Activated CD4-positive, CD25-positive, alpha-beta regulatory T cell (primary cell): ENCODE measurements around the gene NPAS2.

Experiments used
- DNase-seq, 4 experiments: peaks; one replicate each; lab custom pipeline; 2025; lab: John Stamatoyannopoulos, UW

Gene NPAS2

DNA sequence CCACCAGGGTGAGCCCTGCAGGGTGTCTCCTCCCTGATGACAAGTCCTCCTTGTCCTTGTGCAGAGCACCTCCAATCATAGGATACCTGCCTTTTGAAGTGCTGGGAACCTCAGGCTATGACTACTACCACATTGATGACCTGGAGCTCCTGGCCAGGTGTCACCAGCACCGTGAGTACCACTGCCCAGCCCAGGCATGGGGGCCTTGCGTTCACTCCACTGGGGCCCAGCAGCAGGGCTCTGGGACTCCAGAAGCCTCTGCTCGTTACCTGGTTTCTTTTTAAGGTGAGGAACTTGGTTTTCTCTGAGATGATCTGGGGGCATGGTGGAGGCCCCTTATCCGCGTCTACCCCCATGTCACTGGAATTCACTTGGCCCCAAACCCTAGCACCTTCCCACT, 145.7 kb downstream of the NPAS2 start:
- no peak for DNase-seq

DNA sequence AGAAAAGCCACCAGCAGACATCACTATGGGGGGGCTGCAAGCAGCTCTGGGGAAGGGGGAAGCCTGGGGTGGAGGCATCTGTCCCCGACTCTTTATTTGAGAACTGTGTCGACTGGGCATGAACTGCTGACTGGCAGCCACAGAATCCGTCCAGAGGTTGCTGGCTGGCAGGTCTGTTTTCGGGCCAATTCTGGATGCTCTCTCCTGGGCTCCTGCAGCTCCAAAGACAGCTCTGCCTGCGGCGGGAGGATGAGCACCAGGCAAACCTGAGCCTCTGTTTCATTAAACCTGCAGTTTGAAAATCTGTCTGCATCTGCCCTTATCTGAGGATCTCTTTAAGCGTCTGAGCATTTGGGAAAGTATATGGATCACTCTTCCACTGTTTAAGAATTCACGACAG, 147.8 kb downstream of the NPAS2 start:
- no peak for DNase-seq

DNA sequence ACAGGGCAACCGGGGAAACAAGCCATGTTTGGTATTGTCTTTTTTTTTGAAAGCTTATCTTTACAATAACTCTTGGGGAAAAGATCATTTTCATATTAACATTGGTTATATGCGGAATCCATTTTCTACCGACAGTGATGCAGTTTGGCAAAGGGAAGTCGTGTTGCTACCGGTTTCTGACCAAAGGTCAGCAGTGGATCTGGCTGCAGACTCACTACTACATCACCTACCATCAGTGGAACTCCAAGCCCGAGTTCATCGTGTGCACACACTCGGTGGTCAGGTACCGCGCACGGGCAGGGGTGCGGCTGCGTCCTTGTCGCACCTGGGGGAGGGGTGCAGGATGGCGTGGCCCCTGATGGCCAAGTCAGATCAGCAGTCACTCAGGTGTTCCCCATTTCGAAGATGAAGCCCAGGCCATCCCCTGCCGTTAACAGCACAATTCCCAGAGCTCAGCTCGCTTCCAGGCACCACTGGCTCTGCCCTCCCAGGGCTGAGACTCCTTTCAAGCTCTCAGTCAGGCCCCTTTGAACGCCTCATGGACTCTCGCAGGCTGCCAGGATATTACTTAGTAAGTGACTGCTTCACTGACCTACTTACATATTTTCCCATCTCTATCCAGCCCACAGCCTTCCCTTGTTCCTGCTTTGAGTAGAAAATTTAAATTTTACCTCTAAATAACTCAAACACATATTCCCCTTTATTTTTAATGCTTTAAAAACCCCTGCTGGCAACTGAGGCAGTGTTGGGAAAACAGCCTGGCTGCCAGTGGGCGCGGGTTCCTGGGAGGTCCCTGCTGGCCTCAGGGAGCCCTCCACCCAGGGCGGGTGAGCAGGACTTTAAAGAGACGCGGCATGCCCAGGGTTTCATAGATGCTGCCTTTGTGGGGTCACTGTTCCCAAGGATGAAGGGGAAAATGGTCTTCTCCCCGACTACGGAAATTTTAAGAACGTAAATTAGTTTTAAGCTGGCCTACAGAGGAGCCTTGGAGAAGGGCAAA, 148.5 kb downstream of the NPAS2 start:
- no peak for DNase-seq

DNA sequence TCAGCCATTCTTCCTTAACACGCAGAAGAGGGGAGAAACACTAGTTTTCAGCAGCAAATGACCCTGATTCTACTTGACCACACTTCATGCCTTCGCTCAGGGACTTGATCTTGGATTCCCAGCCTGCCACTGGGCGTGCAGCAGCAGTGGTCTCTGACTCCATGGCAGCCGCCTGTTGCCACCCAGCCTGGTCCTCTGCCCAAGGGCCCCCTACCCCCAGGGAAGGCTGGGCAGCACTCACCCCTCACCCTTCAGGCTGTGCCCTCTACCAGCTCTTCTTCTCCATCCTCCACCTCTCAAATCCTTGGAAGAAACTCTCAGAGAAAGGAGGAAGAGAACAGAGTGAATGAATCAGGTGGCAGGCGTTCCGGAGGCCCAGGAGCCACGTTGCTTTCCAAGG, 150.1 kb downstream of the NPAS2 start:
- DNase-seq = no peak

DNA sequence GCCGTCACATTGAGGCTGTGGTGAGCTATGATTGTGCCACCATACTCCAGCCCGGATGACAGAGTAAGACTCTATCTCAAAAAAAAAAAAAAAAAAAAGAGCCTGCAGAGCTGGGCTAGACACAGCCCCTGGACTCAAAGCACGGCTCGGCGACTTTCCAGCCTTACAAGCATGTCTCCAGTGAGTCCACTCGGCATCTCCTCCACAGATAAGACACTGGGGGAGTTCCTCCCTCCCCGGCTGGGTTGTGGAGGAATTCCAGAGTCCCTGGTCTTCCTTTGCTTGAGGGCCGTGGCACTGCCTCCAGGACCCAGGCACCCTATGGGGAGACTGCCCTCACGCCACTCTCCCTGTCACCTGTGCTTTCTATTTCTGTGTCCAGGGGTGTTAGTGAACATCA, 151.3 kb downstream of the NPAS2 start:
- no peak for DNase-seq

DNA sequence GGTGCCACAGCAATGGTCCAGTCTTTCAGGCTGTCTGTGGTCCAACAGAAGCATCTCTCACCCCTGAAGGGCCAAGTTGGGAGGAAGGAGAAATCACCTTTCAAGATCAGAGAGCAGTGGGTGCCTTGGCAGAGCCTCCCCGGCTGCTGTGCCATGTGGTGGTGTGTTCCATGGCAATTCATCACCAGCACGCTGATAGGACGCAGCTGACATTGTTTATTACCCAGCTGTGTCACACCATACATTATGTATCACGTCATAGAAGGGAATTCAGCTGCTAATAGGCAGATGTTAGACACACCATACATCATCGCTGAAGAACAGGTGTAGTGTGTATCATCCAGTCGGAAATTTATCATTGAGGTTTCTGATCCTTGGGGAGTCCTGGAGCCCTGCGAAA, 152.5 kb downstream of the NPAS2 start:
- no peak for DNase-seq

DNA sequence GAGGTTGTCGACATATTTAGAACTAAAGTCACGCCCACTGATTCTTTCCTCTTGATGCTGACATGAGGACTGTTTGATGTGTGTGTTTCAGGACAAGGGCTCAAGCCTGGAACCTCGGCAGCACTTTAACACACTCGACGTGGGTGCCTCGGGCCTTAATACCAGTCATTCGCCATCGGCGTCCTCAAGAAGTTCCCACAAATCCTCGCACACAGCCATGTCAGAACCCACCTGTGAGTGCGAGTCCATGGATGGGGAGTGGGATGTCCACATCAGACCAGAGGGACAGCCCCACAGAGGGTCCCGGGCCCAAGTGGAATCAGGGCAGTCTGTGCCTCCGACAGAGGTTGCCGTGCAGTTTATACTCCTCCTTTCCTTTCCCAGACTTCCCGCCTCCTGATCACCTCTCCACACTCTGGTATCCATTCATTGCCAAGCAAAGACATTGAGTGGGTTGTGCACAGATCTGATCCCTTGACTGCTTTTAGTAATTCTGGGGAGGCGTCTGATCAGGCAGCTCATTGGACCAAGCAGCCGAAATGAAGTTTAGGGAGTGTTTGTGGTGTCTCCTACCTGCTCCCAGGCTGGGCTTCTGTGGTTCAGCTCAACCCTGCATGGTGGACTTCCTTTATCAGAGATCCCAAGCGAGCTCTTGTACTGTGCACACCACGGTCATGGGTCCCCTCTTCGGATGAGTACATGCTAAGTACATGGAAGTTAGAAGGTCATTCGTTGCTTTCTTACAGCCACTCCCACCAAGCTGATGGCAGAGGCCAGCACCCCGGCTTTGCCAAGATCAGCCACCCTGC, 155.0 kb downstream of the NPAS2 start:
- DNase-seq = no peak

DNA sequence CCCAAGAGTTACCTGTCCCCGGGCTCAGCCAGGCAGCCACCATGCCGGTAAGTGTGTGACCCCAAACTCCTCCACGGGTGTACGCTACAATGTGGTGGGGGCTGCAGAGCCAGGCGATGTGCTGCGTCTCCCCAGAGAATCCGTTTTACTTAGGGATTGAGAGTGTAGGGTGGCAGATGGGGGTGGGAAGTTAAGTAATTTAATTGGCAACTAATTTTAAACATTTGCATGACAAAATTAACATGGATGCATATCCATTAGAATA, 155.5 kb downstream of the NPAS2 start:
- no peak for DNase-seq

DNA sequence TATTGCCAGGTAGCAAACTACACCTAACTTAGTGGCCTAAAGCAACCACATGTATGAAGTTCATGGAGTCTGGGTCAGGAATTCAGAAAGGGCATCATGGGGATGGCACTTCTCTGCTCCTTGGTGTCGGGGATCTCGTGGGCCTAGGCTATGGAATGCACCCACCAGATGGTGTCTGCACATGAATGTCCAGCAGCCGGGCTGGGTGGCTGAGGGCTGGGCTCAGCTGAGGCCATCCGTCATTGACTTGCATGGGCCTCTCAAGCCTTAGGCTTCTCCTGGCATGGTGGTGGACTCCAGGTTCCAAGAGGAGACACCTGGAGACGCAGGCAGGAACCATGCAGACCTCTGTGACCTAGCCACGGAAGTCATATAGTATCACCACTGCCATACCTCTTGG, 156.1 kb downstream of the NPAS2 start:
- DNase-seq = no peak

DNA sequence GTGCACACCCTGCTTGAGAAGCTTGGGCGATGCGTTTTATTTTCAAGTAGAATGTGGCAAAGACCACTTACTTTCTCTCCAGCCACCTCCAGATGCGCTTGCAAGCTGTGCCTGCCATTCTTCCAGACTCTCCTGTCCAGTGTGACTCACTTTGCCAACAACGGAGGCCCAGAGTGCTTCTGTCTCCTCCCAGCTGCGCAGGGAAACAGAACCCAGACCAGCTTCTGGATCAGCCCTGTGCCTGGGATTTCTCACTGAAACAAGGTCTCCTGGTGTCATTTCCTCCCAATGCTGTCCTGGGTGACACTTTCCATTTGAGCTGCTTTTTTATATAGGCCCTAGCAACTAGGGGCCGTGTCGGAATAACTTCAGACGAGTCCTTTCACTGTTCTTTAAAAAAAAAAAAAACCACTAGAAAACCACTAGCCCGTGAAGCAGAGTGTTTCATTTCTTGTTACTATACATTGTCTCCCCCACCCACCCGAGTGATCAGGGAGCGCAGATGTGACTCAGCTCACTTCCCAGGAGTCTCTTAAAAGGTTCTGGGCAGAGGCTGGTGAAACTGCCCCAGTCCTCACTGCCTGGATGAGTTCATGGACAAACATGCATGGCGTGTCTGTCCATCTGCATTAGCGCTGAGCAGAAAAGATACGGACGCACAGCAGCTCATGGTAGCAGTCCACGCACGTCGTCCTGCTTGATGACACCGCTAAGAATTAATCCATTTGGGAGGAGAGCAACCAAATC, 156.9 kb downstream of the NPAS2 start:
- no peak for DNase-seq

DNA sequence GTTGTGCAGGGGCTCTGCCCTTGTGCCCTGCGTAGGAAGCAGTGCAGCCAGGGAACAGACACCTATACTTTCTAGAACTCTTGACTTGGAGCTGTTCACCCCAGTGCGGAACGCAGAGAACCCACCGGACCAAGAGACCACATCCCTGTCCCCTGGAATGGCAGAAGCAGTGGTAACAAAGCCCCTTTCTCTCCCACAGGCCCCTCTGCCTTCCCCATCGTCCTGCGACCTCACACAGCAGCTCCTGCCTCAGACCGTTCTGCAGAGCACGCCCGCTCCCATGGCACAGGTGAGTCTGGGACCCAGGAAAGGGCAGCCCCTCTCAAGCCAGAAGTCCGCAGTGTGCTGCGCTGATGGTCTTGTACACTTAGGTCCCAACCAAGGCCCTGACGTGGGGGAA, 157.6 kb downstream of the NPAS2 start:
- DNase-seq = no peak

DNA sequence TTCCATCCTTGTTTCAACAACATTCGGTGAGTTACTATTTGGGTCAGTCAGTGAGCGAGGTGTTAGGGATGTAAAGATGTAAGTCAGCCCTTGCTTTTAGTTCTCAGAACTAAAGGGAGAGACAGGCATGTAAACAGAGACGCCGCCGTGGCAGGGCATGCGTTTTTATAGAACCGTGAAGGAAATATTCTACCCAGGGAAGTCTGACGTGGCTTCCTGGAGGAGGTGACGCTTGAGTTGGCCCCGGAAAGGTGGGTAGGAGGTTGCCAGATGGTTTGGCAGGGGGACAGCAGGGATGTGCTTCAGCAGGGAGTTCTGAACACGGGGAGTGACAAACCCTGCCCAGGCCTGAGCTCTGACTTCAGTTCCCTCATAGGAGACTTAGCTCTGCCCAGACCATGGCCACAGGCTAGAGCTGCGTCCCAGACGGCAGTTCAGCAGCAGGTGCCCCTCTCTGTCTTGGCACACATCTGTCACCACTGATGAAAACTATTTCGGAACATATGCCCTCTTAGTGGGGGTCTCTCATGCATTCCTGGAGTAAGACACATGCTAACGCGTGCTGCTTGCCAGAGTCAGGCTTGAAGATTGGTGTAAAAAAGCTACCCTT, 158.7 kb downstream of the NPAS2 start:
- DNase-seq = no peak

DNA sequence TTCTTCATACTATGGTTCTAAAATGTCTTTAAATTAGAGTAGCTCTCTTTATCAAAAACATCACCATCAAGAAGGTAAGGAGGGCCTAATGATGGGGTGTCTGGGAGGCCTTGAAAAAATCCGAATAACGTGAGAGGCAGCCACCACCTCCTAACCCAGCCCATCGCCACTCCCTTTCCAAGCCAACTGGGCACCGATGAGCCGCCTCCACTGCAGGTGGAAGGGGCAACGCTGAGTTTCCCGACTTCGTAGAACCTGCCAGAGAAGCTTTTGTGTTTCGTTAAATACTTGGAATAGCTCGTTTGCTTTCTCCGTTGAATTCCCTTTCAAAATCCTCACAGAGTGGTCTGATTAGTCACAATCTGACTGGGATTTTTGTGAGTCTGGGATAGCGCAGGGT, 160.1 kb downstream of the NPAS2 start:
- no peak for DNase-seq

DNA sequence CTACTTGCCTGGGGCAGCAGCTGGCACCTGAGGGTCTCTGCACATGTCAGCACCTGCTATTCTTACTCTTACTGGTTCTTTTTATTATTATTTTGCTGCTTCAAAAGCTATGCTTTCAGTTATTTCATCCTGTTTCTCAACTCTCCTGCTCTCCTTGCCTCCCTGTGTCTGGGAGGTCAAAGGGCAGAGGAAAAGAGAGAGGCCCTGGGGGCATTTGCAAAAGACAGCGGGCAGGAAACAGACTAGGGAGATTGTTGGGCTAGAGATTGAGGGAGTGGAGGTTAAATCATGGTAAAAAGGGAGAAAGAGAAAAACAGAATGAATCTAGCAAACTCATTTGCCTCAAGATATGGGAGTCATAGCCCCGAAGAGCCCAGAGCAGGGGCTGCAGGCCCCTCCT, 161.1 kb downstream of the NPAS2 start:
- no peak for DNase-seq

DNA sequence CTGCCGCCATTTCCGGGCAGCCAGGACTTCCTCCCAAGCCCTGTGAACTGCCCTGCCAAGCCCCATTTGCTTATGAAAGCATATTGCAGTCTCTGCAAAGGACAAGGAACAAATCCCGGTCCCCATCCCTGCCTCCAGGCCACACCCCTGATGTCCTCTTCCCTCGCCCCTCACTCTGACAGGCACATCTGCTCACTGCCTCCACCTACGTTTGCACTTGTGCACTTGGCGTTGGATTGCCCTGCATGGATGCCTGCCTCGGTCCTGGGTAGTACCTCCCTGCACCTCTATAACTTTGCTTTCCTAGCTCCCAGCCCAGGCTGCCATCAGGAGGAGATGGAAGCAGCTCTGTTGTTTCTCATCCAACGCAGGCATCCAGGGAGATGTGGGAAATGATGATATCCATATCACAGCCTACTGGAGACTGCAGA, 162.5 kb downstream of the NPAS2 start:
- DNase-seq = no peak

DNA sequence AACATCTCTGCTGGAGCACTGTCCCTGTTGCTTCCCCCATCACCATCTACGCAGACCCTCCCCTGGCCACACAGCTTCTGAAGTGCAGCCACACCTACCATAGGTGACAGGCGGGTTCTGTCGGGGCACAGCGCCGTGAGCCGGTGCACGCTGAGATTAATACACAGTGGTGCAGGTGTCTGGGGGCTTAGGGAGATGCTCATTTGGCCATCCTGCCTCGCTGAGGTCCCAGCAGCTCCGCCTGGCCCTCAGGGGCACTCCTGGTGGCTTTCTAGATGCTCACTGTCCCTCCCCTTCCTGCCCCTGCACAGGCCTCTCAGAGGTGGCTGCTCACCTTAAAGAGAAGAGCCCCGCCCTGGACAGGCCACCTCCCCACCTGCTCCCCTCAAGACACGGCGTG, 163.3 kb downstream of the NPAS2 start:
- DNase-seq = no peak

DNA sequence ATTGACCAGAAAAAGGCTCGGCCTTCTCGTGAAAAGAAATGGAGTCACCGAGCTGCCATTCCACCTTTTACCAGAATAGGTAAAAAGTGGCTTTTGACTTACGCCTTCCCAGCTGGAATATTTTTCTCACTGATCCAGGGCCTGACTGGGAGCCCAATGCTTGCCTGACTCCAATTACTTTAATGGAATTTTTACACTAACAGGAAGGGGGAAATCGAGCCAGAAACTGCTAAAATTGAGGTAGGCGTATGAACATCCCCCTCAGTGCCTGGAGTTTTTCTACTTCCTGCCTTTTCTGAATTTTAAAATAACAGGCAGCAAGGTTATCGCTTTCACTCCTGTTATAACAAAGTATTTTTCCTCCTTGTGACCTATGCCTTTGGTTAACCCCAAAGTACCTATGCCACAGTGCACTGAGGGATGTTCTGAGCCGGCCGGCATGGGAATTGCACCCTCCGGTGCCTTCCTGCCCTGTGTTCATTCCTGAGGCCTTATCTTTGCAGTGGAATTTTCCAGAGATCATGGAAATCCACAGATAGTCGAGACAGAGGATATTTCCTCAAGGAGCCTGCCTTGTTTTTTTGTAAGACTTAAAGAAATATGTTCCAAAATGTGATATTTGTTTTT, 163.9 kb downstream of the NPAS2 start:
- no peak for DNase-seq

DNA sequence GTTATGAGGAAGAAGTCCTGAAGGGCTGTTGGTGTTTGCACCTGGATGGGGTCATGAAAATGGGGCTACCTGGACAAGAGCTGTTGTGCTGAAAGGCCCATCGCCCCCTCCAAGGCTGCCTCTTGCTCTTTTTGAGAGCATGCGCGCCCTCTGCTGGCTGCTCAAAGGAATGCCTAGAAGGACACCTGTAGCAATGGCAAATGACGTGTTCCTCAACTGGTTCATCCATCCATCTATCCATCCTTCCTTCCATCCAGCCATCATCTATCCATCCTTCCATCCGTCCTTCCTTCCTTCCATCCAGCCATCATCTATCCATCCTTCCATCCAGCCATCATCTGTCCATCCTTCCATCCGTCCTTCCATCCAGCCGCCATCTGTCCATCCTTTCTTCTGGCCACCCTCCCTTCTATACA, 165.0 kb downstream of the NPAS2 start:
- DNase-seq = peak; percentile 45 to 62 (median 58)

DNA sequence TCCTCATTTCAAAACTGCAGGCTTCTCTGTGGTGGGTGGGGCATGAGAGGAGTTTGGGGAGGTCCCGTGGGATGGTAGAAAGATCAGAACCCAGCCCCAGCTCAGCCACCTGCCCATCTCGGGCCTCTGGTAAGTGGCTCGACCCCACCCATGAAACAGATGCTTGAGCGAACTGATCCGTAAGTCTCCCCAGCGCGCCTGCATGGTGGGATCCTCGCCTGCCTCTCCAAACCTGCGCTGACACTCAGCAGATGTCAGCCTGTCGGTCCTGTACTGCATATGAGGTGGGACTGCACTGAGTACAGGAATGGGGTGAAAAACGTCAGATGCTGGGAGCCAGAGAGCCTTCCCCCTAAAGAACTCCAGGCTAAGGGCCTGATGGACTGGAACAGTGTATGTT, 166.2 kb downstream of the NPAS2 start:
- DNase-seq = no peak

DNA sequence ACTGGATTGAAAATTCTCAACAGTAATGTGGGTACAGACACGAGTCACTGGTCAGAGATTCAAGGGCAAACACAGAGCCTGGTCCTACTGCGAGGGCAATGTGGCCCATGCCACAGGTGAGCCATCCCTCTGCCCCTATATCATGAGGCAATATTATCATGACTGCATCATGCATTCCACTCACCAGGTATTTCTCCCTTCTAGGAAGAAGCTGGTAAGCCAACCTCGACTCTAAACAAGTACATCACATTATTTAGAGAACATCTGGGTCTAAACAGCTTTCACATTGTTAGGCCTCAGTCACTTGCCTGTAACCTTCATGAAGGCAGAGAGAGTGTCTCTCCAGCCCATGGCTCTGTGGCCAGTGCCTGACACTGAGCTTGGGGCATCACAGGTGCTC, 167.6 kb downstream of the NPAS2 start:
- no peak for DNase-seq

DNA sequence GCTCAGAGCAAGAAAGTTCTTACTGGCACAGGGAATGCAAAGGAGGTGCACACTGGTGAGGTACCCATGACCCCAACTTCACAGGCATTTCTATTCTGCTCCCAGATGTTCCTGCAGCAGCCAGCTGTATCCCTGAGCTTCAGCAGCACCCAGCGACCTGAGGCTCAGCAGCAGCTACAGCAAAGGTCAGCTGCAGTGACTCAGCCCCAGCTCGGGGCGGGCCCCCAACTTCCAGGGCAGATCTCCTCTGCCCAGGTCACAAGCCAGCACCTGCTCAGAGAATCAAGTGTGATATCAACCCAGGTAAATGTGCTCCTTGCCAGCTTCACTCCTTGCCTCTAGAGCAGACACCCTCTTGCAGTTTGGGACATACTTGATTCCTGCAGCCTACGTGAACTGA, 168.0 kb downstream of the NPAS2 start:
- no peak for DNase-seq
